Neural cell (in vitro differentiated cells): ENCODE data around the gene MYOF. TPM values are rescaled to one million over a fixed set of nuclear protein-coding genes. Genes with fewer than 3 reads are reported as not detected.

Experiments
- H2AFZ ChIP-seq: fragments of 200-600, 300-800 bp; sonication (generic), shearing (Covaris generic); 2 replicates; pipeline ENCODE4 v1.6.0; 2014; ENCODE audit warnings: low read depth, mild to moderate bottlenecking, antibody characterized with exemption, low read length, moderate library complexity
- H3F3A ChIP-seq: fragments of 200-600 bp; shearing (Covaris generic); 2 replicates; pipeline ENCODE4 v1.6.1; 2016; ENCODE audit warnings: mild to moderate bottlenecking, moderate library complexity, mixed read lengths, antibody characterized with exemption, low read length; ENCODE audit not compliant: insufficient read depth, poor library complexity, severe bottlenecking
- H3K27ac ChIP-seq: fragments of 200-600, 300-800 bp; sonication (generic), shearing (Covaris generic); 2 replicates; pipeline ENCODE4 v1.5.1; 2014; ENCODE audit warnings: mild to moderate bottlenecking, low read length, moderate library complexity
- H3K27me3 ChIP-seq: fragments of 300-800, 200-600 bp; sonication (generic), shearing (Covaris generic); 2 replicates; pipeline ENCODE4 v1.6.0; 2014; ENCODE audit warnings: mild to moderate bottlenecking, low read depth, low read length, moderate library complexity; ENCODE audit not compliant: insufficient read depth
- H3K36me3 ChIP-seq: fragments of 300-800, 200-600 bp; sonication (generic), shearing (Covaris generic); 2 replicates; pipeline ENCODE4 v1.5.1; 2014; ENCODE audit warnings: mild to moderate bottlenecking, antibody characterized with exemption, low read length, moderate library complexity; ENCODE audit not compliant: insufficient read depth
- H3K4me2 ChIP-seq: fragments of 300-800, 200-600 bp; sonication (generic), shearing (Covaris generic); 2 replicates; pipeline ENCODE4 v1.6.0; 2014; ENCODE audit warnings: mild to moderate bottlenecking, low read length
- H3K4me3 ChIP-seq: fragments of 300-800, 200-600 bp; sonication (generic), shearing (Covaris generic); 2 replicates; pipeline ENCODE4 v1.5.1; 2014; ENCODE audit warnings: mild to moderate bottlenecking, low read length, moderate library complexity
- H3K79me2 ChIP-seq: fragments of 200-600 bp; shearing (Covaris generic); replicated peaks from 2 replicates; pipeline ENCODE4 v1.6.0; 2014; ENCODE audit warnings: mild to moderate bottlenecking, low read length, moderate library complexity; ENCODE audit not compliant: insufficient read depth
- H3K9ac ChIP-seq: fragments of 300-800, 200-600 bp; sonication (generic), shearing (Covaris generic); 2 replicates; pipeline ENCODE4 v1.6.1; 2016; ENCODE audit warnings: mild to moderate bottlenecking, low read length, mixed read lengths
- H3K9me2 ChIP-seq: fragments of 200-600 bp; shearing (Covaris generic); 2 replicates; pipeline ENCODE4 v1.6.1; 2016; ENCODE audit warnings: mild to moderate bottlenecking, low read length, mixed read lengths; ENCODE audit not compliant: insufficient read depth
- H3K9me3 ChIP-seq: fragments of 200-600, 300-800 bp; sonication (generic), shearing (Covaris generic); 2 replicates; pipeline ENCODE4 v1.6.1; 2016; ENCODE audit warnings: mild to moderate bottlenecking, mixed run types, low read length, moderate library complexity, mixed read lengths
- H4K20me1 ChIP-seq: fragments of 200-600 bp; shearing (Covaris generic); 2 replicates; pipeline ENCODE4 v1.6.1; 2016; ENCODE audit warnings: mild to moderate bottlenecking, mixed run types; ENCODE audit not compliant: insufficient read depth
- CTCF ChIP-seq: fragments of 450-650 bp; IDR thresholded peaks from 2 replicates; pipeline ENCODE4 v1.5.1; 2014; ENCODE audit warnings: antibody characterized with exemption, mild to moderate bottlenecking, moderate library complexity; ENCODE audit not compliant: poor library complexity, severe bottlenecking
- EP300 ChIP-seq: fragments of 450-650 bp; conservative IDR thresholded peaks from 2 replicates; pipeline ENCODE4 v1.6.1; 2014; ENCODE audit warnings: antibody characterized with exemption, mild to moderate bottlenecking, moderate library complexity; ENCODE audit not compliant: poor library complexity, severe bottlenecking
- EZH2 ChIP-seq: fragments of 200-600, 300-800 bp; shearing (Covaris generic), sonication (generic); IDR thresholded peaks from 2 replicates; pipeline ENCODE4 v1.6.1; 2014; ENCODE audit warnings: antibody characterized with exemption, low read length, borderline replicate concordance, mild to moderate bottlenecking; ENCODE audit not compliant: insufficient read depth, poor library complexity, severe bottlenecking
- MXI1 ChIP-seq: fragments of 450-650 bp; conservative IDR thresholded peaks from 2 replicates; pipeline ENCODE4 v1.6.1; 2014; ENCODE audit warnings: antibody characterized with exemption, mild to moderate bottlenecking; ENCODE audit not compliant: poor library complexity, severe bottlenecking
- POLR2AphosphoS5 ChIP-seq: IDR thresholded peaks from 2 replicates; pipeline ENCODE4 v1.6.1; 2012
- RAD21 ChIP-seq: fragments of 450-650 bp; conservative IDR thresholded peaks from 2 replicates; pipeline ENCODE4 v1.6.1; 2014; ENCODE audit warnings: antibody characterized with exemption, mild to moderate bottlenecking, moderate library complexity
- SMC3 ChIP-seq: fragments of 450-650 bp; conservative IDR thresholded peaks from 2 replicates; pipeline ENCODE4 v1.6.1; 2014; ENCODE audit warnings: antibody characterized with exemption, mild to moderate bottlenecking, moderate library complexity; ENCODE audit not compliant: poor library complexity
- TAF1 ChIP-seq: IDR thresholded peaks from 2 replicates; pipeline ENCODE4 v1.6.1; 2012; ENCODE audit warnings: low read depth
- polyA plus RNA-seq: library from polyadenylated mRNA; depleted of rRNA; stranded (reverse); fragments of >200 nt; gene quantifications from 2 replicates; pipeline ENCODE4 v1.2.3, GENCODE V29; 2014
- TF ChIP-seq, protein P1 (sequence below): IDR thresholded peaks from 2 replicates; pipeline ENCODE4 v1.6.1; 2012; ENCODE audit warnings: borderline replicate concordance

The MYOF gene
- polyA plus RNA-seq, 1 donor from 2014 or later = 0.47 TPM

DNA sequence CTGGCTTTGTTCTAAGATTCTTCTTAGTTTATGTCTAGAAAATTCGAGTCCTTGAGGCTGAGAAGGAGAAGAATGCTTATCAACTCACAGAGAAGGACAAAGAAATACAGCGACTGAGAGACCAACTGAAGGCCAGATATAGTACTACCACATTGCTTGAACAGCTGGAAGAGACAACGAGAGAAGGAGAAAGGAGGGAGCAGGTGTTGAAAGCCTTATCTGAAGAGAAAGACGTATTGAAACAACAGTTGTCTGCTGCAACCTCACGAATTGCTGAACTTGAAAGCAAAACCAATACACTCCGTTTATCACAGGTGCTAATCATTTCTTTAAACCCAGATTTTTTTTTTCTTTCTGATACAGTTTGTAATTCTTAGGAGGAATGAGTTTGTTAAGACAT lies 20.9 kb upstream of the MYOF start:
- H3K9me3 ChIP-seq = no peaks in the 10 kb centered on the region
- no peaks in the 10 kb centered on the region for H3F3A ChIP-seq
- TF ChIP-seq MXI1 (no peak), EZH2 (no peak), CTCF (no peak), EP300 (no peak), TAF1 (no peak), RAD21 (no peak), POLR2AphosphoS5 (no peak), SMC3 (no peak)
- TF ChIP-seq, protein P1, sequence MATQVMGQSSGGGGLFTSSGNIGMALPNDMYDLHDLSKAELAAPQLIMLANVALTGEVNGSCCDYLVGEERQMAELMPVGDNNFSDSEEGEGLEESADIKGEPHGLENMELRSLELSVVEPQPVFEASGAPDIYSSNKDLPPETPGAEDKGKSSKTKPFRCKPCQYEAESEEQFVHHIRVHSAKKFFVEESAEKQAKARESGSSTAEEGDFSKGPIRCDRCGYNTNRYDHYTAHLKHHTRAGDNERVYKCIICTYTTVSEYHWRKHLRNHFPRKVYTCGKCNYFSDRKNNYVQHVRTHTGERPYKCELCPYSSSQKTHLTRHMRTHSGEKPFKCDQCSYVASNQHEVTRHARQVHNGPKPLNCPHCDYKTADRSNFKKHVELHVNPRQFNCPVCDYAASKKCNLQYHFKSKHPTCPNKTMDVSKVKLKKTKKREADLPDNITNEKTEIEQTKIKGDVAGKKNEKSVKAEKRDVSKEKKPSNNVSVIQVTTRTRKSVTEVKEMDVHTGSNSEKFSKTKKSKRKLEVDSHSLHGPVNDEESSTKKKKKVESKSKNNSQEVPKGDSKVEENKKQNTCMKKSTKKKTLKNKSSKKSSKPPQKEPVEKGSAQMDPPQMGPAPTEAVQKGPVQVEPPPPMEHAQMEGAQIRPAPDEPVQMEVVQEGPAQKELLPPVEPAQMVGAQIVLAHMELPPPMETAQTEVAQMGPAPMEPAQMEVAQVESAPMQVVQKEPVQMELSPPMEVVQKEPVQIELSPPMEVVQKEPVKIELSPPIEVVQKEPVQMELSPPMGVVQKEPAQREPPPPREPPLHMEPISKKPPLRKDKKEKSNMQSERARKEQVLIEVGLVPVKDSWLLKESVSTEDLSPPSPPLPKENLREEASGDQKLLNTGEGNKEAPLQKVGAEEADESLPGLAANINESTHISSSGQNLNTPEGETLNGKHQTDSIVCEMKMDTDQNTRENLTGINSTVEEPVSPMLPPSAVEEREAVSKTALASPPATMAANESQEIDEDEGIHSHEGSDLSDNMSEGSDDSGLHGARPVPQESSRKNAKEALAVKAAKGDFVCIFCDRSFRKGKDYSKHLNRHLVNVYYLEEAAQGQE = no peak
- no peaks in the 10 kb centered on the region for H3K79me2 ChIP-seq
- H4K20me1 ChIP-seq = no peaks in the 10 kb centered on the region
- no peak overlapping the region for H3K4me3 ChIP-seq
- no peak overlapping the region for H3K4me2 ChIP-seq
- no peaks in the 10 kb centered on the region for H3K27me3 ChIP-seq
- H2AFZ ChIP-seq = no peak overlapping the region
- H3K27ac ChIP-seq = no peak overlapping the region
- no peak overlapping the region for H3K9ac ChIP-seq
- no peaks in the 10 kb centered on the region for H3K36me3 ChIP-seq
- H3K9me2 ChIP-seq = no peaks in the 10 kb centered on the region

GRCh38 chr10:93501650-93502049 lies 19.5 kb upstream of the MYOF start:
- TF ChIP-seq POLR2AphosphoS5 (no peak), EP300 (no peak), SMC3 (no peak), TAF1 (no peak), RAD21 (no peak), MXI1 (no peak), CTCF (no peak), EZH2 (no peak)
- TF ChIP-seq, protein P1 = no peak
- Histone ChIP-seq H3K36me3 (no peaks in the 10 kb centered on the region), H3K9me2 (no peaks in the 10 kb centered on the region), H3K9ac (no peak overlapping the region), H3F3A (no peaks in the 10 kb centered on the region), H3K9me3 (no peaks in the 10 kb centered on the region), H3K4me2 (no peak overlapping the region), H3K4me3 (no peak overlapping the region), H2AFZ (no peak overlapping the region), H4K20me1 (no peaks in the 10 kb centered on the region), H3K79me2 (no peaks in the 10 kb centered on the region), H3K27me3 (no peaks in the 10 kb centered on the region), H3K27ac (no peak overlapping the region)
